ENCODE measurements around the gene PREX1.

DNA sequence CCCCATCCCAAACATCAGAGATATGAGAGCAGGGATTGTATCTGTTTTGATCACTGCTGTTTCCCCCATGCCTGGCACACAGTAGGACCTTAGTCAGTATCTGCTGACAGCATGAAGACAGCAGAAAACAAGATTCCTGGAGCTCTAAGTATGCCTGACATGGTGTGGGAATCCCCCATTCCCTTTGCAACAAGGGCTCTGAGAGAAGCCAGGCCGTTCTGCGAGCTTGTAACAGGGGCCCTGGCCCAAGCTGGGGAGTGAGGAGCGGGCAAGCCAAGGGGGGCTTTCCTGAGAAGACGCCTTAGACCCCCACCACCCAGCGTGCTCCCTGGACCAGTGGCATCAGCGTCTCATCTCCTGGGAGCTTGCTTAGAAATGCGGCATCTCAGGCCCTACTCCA lies 25.2 kb downstream of the PREX1 start:
- TF ChIP-seq, protein P1, sequence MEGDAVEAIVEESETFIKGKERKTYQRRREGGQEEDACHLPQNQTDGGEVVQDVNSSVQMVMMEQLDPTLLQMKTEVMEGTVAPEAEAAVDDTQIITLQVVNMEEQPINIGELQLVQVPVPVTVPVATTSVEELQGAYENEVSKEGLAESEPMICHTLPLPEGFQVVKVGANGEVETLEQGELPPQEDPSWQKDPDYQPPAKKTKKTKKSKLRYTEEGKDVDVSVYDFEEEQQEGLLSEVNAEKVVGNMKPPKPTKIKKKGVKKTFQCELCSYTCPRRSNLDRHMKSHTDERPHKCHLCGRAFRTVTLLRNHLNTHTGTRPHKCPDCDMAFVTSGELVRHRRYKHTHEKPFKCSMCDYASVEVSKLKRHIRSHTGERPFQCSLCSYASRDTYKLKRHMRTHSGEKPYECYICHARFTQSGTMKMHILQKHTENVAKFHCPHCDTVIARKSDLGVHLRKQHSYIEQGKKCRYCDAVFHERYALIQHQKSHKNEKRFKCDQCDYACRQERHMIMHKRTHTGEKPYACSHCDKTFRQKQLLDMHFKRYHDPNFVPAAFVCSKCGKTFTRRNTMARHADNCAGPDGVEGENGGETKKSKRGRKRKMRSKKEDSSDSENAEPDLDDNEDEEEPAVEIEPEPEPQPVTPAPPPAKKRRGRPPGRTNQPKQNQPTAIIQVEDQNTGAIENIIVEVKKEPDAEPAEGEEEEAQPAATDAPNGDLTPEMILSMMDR (IDR thresholded peaks at IDR 0.05) = no peak
- no peak for TF ChIP-seq POLR2A (IDR thresholded peaks at IDR 0.05)
